Measurements from ENCODE around the gene SKP1. TPM values are rescaled to one million over a fixed set of nuclear protein-coding genes. Genes with fewer than 3 reads are reported as not detected.
"Not testable (repeated sequence)": the region's sequence is repeated elsewhere in the genome, so short reads cannot be mapped to it uniquely, and the experiment has no call there.

The SKP1 gene
- 557 TPM for polyA plus RNA-seq (2012; ENCODE audit: missing spikeins)

GRCh38 chr5:134176511-134177368, at the start of gene SKP1:
SKP1 (minus strand) TSS chr5:134176950; CDS start chr5:134174022, 2,928 bp downstream.
- TF ChIP-seq TAF1 (IDR thresholded peaks at IDR 0.05; ENCODE audit: borderline replicate concordance, low read depth, low read length) (peak; percentile 91), POLR2AphosphoS5 (IDR thresholded peaks at IDR 0.05; ENCODE audit: low read depth, low read length) (peak; percentile 99), POLR2A (IDR thresholded peaks at IDR 0.05; ENCODE audit: low read depth, low read length) (peak; percentile 100)
- DNase-seq (ENCODE audit: insufficient read length) (peak; percentile 69), FAIRE-seq (peak; percentile 94)

GRCh38 chr5:134225780-134226440, 49.2 kb upstream of the SKP1 start, which contains the start of gene PPP2CA:
PPP2CA (minus strand) TSS chr5:134226073; CDS start chr5:134225861, 212 bp downstream.
- FAIRE-seq (peak; percentile 98), DNase-seq (ENCODE audit: insufficient read length) (peak; percentile 87)
- TF ChIP-seq POLR2AphosphoS5 (IDR thresholded peaks at IDR 0.05; ENCODE audit: low read depth, low read length) (no peak; the same call in 1 of the 2 replicates), TAF1 (IDR thresholded peaks at IDR 0.05; ENCODE audit: borderline replicate concordance, low read depth, low read length) (peak; percentile 23; the same call in 1 of the 2 replicates), POLR2A (IDR thresholded peaks at IDR 0.05; ENCODE audit: low read depth, low read length) (peak; percentile 49)

GRCh38 chr5:134224888-134225779, 48.4 kb upstream of the SKP1 start:
- TF ChIP-seq TAF1 (IDR thresholded peaks at IDR 0.05; ENCODE audit: borderline replicate concordance, low read depth, low read length) (0 out of 2 replicates have a peak, but pooled peaks have one; percentile 53), POLR2A (IDR thresholded peaks at IDR 0.05; ENCODE audit: low read depth, low read length) (peak; percentile 45; the same call in 1 of the 2 replicates), POLR2AphosphoS5 (IDR thresholded peaks at IDR 0.05; ENCODE audit: low read depth, low read length) (no peak; the same call in 1 of the 2 replicates)
- DNase-seq (ENCODE audit: insufficient read length): peak; percentile 43
- FAIRE-seq: peak; percentile 60

- TF ChIP-seq TAF1 (IDR thresholded peaks at IDR 0.05; ENCODE audit: borderline replicate concordance, low read depth, low read length) (no peak), POLR2A (IDR thresholded peaks at IDR 0.05; ENCODE audit: low read depth, low read length) (no peak), POLR2AphosphoS5 (IDR thresholded peaks at IDR 0.05; ENCODE audit: low read depth, low read length) (no peak)
- FAIRE-seq (no peak), DNase-seq (ENCODE audit: insufficient read length) (no peak)
Observed at GRCh38 chr5:134223406-134224248, 46.9 kb upstream of the SKP1 start.

- DNase-seq (ENCODE audit: insufficient read length); FAIRE-seq: not testable (repeated sequence)
Observed at GRCh38 chr5:134221690-134222089, 44.9 kb upstream of the SKP1 start.

GRCh38 chr5:134215757-134216156, 39.0 kb upstream of the SKP1 start:
- FAIRE-seq: no peak
- TF ChIP-seq POLR2AphosphoS5 (IDR thresholded peaks at IDR 0.05; ENCODE audit: low read depth, low read length) (no peak), POLR2A (IDR thresholded peaks at IDR 0.05; ENCODE audit: low read depth, low read length) (no peak), TAF1 (IDR thresholded peaks at IDR 0.05; ENCODE audit: borderline replicate concordance, low read depth, low read length) (no peak)

GRCh38 chr5:134211263-134212031, 34.7 kb upstream of the SKP1 start:
- not testable (repeated sequence) for FAIRE-seq; DNase-seq (ENCODE audit: insufficient read length)

More at GRCh38 chr5:134215757-134216156, 39.0 kb upstream of the SKP1 start:
- DNase-seq (ENCODE audit: insufficient read length): no peak

- TF ChIP-seq POLR2AphosphoS5 (IDR thresholded peaks at IDR 0.05; ENCODE audit: low read depth, low read length) (no peak), POLR2A (IDR thresholded peaks at IDR 0.05; ENCODE audit: low read depth, low read length) (no peak), TAF1 (IDR thresholded peaks at IDR 0.05; ENCODE audit: borderline replicate concordance, low read depth, low read length) (no peak)
- no peak for FAIRE-seq
- DNase-seq (ENCODE audit: insufficient read length): no peak
Observed at GRCh38 chr5:134209477-134210245, 32.9 kb upstream of the SKP1 start.

- TF ChIP-seq TAF1 (IDR thresholded peaks at IDR 0.05; ENCODE audit: borderline replicate concordance, low read depth, low read length): no peak
- no peak for TF ChIP-seq POLR2A (IDR thresholded peaks at IDR 0.05; ENCODE audit: low read depth, low read length)
- no peak for TF ChIP-seq POLR2AphosphoS5 (IDR thresholded peaks at IDR 0.05; ENCODE audit: low read depth, low read length)
- DNase-seq (ENCODE audit: insufficient read length) (no peak), FAIRE-seq (no peak)
Observed at GRCh38 chr5:134207696-134208095, 30.9 kb upstream of the SKP1 start.
